GM23338 (cell line): ENCODE data around the gene TMEM121.

Experiments used
- CREB1 ChIP-seq: fragments of 250-450 bp; sonication (Bioruptor Pico); IDR thresholded peaks from 2 replicates; pipeline ENCODE4 v1.5.0; 2020; ENCODE audit warnings: low read depth, mild to moderate bottlenecking, moderate library complexity
- CTCF ChIP-seq, 2 experiments: fragments of 200-600 bp in 1 of 2; sonication (generic) in 1 of 2; conservative IDR thresholded peaks; 2 replicates each; pipeline versions ENCODE4 v1.5.1 to v1.6.1; 2016 to 2017; ENCODE audit warnings: antibody characterized with exemption in 2 of 2, low read depth in 2 of 2, mild to moderate bottlenecking in 2 of 2, moderate library complexity in 1 of 2
- EZH2 ChIP-seq: fragments of 200-600 bp; sonication (generic); IDR thresholded peaks from one replicate; pipeline ENCODE4 v1.8.0; 2017; ENCODE audit warnings: antibody characterized with exemption, mild to moderate bottlenecking, low read depth; ENCODE audit not compliant: unreplicated experiment
- EZH2phosphoT487 ChIP-seq: fragments of 200-600 bp; sonication (generic); IDR thresholded peaks from one replicate; pipeline ENCODE4 v1.8.1; 2018; ENCODE audit warnings: antibody characterized with exemption; ENCODE audit not compliant: unreplicated experiment
- JUNB ChIP-seq: IDR thresholded peaks from one replicate; pipeline ENCODE4 v1.6.1; 2016; ENCODE audit warnings: antibody characterized with exemption; ENCODE audit not compliant: unreplicated experiment
- NANOG ChIP-seq: IDR thresholded peaks from 2 replicates; pipeline ENCODE4 v1.6.1; 2016; ENCODE audit warnings: antibody characterized with exemption, borderline replicate concordance
- POLR2AphosphoS5 ChIP-seq: IDR thresholded peaks from 2 replicates; pipeline ENCODE4 v1.6.1; 2016; ENCODE audit warnings: antibody characterized with exemption, low read depth
- REST ChIP-seq: IDR thresholded peaks from one replicate; pipeline ENCODE4 v1.6.1; 2018; ENCODE audit warnings: antibody characterized with exemption; ENCODE audit not compliant: unreplicated experiment
- STAT1 ChIP-seq: IDR thresholded peaks from one replicate; pipeline ENCODE4 v1.6.1; 2016; ENCODE audit warnings: antibody characterized with exemption; ENCODE audit not compliant: unreplicated experiment
- ZNF331 ChIP-seq: fragments of 250-450 bp; sonication (Bioruptor Pico); IDR thresholded peaks from 2 replicates; pipeline ENCODE4 v1.5.0; 2020; ENCODE audit warnings: low read depth, mild to moderate bottlenecking, moderate library complexity
- ZNF462 ChIP-seq: fragments of 250-450 bp; sonication (Bioruptor Pico); IDR thresholded peaks from 2 replicates; pipeline ENCODE4 v1.5.0; 2020; ENCODE audit warnings: mild to moderate bottlenecking, moderate library complexity
- TF ChIP-seq, protein P1 (sequence below): IDR thresholded peaks from 2 replicates; pipeline ENCODE4 v1.6.1; 2016; ENCODE audit warnings: antibody characterized with exemption

- TF ChIP-seq CTCF (conservative IDR thresholded peaks at IDR 0.05; ENCODE audit: low read depth in 2 of 2) (no peak), REST (no peak), JUNB (no peak), EZH2phosphoT487 (no peak), CREB1 (CRISPR knock-in tag) (no peak), EZH2 (no peak), POLR2AphosphoS5 (no peak), STAT1 (no peak), NANOG (no peak), ZNF331 (CRISPR knock-in tag) (no peak), ZNF462 (CRISPR knock-in tag) (no peak)
- TF ChIP-seq, protein P1, sequence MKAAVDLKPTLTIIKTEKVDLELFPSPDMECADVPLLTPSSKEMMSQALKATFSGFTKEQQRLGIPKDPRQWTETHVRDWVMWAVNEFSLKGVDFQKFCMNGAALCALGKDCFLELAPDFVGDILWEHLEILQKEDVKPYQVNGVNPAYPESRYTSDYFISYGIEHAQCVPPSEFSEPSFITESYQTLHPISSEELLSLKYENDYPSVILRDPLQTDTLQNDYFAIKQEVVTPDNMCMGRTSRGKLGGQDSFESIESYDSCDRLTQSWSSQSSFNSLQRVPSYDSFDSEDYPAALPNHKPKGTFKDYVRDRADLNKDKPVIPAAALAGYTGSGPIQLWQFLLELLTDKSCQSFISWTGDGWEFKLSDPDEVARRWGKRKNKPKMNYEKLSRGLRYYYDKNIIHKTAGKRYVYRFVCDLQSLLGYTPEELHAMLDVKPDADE: no peak
Measured at GRCh38 chr14:105533811-105534498, 7.6 kb downstream of the TMEM121 start.
